ENCODE measurements around the gene SLC11A2. TPM values are rescaled to one million over a fixed set of nuclear protein-coding genes. Genes with fewer than 3 reads are reported as not detected.

Gene SLC11A2
- total and polyA plus RNA-seq, 2 experiments from 2014 or later, result 19.4 to 48.9 TPM

GRCh38 chr12:50929831-50930230 lies 96.4 kb downstream of the SLC11A2 start:
- H3K4me3 ChIP-seq, result no peak overlapping the region
- no peaks in the 10 kb centered on the region for H4K20me1 ChIP-seq (replicated peaks; ENCODE audit: insufficient read depth)
- Mint-ChIP-seq H3K4me1 (peaks cover 37% of the 10 kb centered on the region), H3K27me3 (ENCODE audit: insufficient read depth, low read depth, poor library complexity) (peaks cover 6% of the 10 kb centered on the region), H3K36me3 (ENCODE audit: low read depth) (peaks cover 21% of the 10 kb centered on the region), H3K4me3 (no peak overlapping the region), H3K9me3 (no peaks in the 10 kb centered on the region), H3K27ac (no peak overlapping the region; the same call in 1 of the 2 replicates)
- no peaks in the 10 kb centered on the region for H3K9me2 ChIP-seq (ENCODE audit: insufficient read depth)
- no peak overlapping the region for H2AFZ ChIP-seq
- no peak overlapping the region for H3K27ac ChIP-seq (ENCODE audit: low read depth)
- DNase-seq (ENCODE audit: low spot score) (no peak), ATAC-seq (peak; percentile 16; the same call in 1 of the 3 replicates)
- peak overlapping the region; percentile 42; the same call in 1 of the 2 replicates for H3K4me2 ChIP-seq
- H3K36me3 ChIP-seq (ENCODE audit: insufficient read depth), result no peaks in the 10 kb centered on the region; the same call in 1 of the 2 replicates
- no peaks in the 10 kb centered on the region for H3K27me3 ChIP-seq (ENCODE audit: insufficient read depth)
- peaks cover 64% of the 10 kb centered on the region for H3K4me1 ChIP-seq (ENCODE audit: insufficient read depth)
- no peak for TF ChIP-seq NANOG (IDR thresholded peaks at IDR 0.05; ENCODE audit: borderline replicate concordance)
- TF ChIP-seq ZNF331 (CRISPR knock-in tag; IDR thresholded peaks at IDR 0.05; ENCODE audit: low read depth), result no peak
- TF ChIP-seq, protein P1, sequence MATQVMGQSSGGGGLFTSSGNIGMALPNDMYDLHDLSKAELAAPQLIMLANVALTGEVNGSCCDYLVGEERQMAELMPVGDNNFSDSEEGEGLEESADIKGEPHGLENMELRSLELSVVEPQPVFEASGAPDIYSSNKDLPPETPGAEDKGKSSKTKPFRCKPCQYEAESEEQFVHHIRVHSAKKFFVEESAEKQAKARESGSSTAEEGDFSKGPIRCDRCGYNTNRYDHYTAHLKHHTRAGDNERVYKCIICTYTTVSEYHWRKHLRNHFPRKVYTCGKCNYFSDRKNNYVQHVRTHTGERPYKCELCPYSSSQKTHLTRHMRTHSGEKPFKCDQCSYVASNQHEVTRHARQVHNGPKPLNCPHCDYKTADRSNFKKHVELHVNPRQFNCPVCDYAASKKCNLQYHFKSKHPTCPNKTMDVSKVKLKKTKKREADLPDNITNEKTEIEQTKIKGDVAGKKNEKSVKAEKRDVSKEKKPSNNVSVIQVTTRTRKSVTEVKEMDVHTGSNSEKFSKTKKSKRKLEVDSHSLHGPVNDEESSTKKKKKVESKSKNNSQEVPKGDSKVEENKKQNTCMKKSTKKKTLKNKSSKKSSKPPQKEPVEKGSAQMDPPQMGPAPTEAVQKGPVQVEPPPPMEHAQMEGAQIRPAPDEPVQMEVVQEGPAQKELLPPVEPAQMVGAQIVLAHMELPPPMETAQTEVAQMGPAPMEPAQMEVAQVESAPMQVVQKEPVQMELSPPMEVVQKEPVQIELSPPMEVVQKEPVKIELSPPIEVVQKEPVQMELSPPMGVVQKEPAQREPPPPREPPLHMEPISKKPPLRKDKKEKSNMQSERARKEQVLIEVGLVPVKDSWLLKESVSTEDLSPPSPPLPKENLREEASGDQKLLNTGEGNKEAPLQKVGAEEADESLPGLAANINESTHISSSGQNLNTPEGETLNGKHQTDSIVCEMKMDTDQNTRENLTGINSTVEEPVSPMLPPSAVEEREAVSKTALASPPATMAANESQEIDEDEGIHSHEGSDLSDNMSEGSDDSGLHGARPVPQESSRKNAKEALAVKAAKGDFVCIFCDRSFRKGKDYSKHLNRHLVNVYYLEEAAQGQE (IDR thresholded peaks at IDR 0.05; ENCODE audit: unreplicated experiment), result no peak
- no peak for TF ChIP-seq EZH2 (IDR thresholded peaks at IDR 0.05; ENCODE audit: low read depth, unreplicated experiment)
- no peak for TF ChIP-seq EZH2phosphoT487 (IDR thresholded peaks at IDR 0.05; ENCODE audit: unreplicated experiment)
- TF ChIP-seq, protein P2, sequence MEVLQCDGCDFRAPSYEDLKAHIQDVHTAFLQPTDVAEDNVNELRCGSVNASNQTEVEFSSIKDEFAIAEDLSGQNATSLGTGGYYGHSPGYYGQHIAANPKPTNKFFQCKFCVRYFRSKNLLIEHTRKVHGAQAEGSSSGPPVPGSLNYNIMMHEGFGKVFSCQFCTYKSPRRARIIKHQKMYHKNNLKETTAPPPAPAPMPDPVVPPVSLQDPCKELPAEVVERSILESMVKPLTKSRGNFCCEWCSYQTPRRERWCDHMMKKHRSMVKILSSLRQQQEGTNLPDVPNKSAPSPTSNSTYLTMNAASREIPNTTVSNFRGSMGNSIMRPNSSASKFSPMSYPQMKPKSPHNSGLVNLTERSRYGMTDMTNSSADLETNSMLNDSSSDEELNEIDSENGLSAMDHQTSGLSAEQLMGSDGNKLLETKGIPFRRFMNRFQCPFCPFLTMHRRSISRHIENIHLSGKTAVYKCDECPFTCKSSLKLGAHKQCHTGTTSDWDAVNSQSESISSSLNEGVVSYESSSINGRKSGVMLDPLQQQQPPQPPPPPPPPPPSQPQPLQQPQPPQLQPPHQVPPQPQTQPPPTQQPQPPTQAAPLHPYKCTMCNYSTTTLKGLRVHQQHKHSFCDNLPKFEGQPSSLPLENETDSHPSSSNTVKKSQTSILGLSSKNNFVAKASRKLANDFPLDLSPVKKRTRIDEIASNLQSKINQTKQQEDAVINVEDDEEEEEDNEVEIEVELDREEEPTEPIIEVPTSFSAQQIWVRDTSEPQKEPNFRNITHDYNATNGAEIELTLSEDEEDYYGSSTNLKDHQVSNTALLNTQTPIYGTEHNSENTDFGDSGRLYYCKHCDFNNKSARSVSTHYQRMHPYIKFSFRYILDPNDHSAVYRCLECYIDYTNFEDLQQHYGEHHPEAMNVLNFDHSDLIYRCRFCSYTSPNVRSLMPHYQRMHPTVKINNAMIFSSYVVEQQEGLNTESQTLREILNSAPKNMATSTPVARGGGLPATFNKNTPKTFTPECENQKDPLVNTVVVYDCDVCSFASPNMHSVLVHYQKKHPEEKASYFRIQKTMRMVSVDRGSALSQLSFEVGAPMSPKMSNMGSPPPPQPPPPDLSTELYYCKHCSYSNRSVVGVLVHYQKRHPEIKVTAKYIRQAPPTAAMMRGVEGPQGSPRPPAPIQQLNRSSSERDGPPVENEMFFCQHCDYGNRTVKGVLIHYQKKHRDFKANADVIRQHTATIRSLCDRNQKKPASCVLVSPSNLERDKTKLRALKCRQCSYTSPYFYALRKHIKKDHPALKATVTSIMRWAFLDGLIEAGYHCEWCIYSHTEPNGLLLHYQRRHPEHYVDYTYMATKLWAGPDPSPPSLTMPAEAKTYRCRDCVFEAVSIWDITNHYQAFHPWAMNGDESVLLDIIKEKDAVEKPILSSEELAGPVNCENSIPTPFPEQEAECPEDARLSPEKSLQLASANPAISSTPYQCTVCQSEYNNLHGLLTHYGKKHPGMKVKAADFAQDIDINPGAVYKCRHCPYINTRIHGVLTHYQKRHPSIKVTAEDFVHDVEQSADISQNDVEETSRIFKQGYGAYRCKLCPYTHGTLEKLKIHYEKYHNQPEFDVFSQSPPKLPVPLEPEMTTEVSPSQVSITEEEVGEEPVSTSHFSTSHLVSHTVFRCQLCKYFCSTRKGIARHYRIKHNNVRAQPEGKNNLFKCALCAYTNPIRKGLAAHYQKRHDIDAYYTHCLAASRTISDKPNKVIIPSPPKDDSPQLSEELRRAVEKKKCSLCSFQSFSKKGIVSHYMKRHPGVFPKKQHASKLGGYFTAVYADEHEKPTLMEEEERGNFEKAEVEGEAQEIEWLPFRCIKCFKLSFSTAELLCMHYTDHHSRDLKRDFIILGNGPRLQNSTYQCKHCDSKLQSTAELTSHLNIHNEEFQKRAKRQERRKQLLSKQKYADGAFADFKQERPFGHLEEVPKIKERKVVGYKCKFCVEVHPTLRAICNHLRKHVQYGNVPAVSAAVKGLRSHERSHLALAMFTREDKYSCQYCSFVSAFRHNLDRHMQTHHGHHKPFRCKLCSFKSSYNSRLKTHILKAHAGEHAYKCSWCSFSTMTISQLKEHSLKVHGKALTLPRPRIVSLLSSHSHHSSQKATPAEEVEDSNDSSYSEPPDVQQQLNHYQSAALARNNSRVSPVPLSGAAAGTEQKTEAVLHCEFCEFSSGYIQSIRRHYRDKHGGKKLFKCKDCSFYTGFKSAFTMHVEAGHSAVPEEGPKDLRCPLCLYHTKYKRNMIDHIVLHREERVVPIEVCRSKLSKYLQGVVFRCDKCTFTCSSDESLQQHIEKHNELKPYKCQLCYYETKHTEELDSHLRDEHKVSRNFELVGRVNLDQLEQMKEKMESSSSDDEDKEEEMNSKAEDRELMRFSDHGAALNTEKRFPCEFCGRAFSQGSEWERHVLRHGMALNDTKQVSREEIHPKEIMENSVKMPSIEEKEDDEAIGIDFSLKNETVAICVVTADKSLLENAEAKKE (CRISPR knock-in tag; IDR thresholded peaks at IDR 0.05), result no peak
- no peak for TF ChIP-seq POLR2AphosphoS5 (IDR thresholded peaks at IDR 0.05; ENCODE audit: low read depth)
- TF ChIP-seq CREB1 (CRISPR knock-in tag; IDR thresholded peaks at IDR 0.05; ENCODE audit: low read depth), result no peak
- no peak for TF ChIP-seq CTCF (conservative IDR thresholded peaks at IDR 0.05; ENCODE audit: low read depth in 2 of 2)
- no peak for TF ChIP-seq STAT1 (IDR thresholded peaks at IDR 0.05; ENCODE audit: unreplicated experiment)
- TF ChIP-seq JUNB (IDR thresholded peaks at IDR 0.05; ENCODE audit: unreplicated experiment), result no peak
- TF ChIP-seq, protein P3, sequence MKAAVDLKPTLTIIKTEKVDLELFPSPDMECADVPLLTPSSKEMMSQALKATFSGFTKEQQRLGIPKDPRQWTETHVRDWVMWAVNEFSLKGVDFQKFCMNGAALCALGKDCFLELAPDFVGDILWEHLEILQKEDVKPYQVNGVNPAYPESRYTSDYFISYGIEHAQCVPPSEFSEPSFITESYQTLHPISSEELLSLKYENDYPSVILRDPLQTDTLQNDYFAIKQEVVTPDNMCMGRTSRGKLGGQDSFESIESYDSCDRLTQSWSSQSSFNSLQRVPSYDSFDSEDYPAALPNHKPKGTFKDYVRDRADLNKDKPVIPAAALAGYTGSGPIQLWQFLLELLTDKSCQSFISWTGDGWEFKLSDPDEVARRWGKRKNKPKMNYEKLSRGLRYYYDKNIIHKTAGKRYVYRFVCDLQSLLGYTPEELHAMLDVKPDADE (IDR thresholded peaks at IDR 0.05), result no peak
- no peak for TF ChIP-seq ZNF114 (CRISPR knock-in tag; IDR thresholded peaks at IDR 0.05)
- peaks cover 48% of the 10 kb centered on the region for H3K79me2 ChIP-seq (replicated peaks; ENCODE audit: insufficient read depth)
- 0 out of 2 replicates have a peak, but pooled peaks cover 6% of the 10 kb centered on the region for H3F3A ChIP-seq (replicated peaks; ENCODE audit: low read depth)

Measured in GM23338 (cell line).